Adrenal gland (tissue), 5 donors: ENCODE measurements around the gene SVIL.
"Not testable (repeated sequence)": the region's sequence is repeated elsewhere in the genome, so short reads cannot be mapped to it uniquely, and the experiment has no call there.

ENCODE experiments used
- POLR2A ChIP-seq, 2 donors: fragments of 450-650 bp; IDR thresholded peaks; one replicate each; pipeline ENCODE4 v1.6.1; 2017; ENCODE audit warnings: antibody characterized with exemption in 2 of 2, mild to moderate bottlenecking in 2 of 2, moderate library complexity in 1 of 2
- TF ChIP-seq, protein P1 (sequence below), 6 experiments: fragments of 450-650 bp in 4 of 6; fragments of 200-600 bp in 2 of 6; sonication (generic) in 1 of 6; IDR thresholded peaks; 1 replicate in 5 of 6; 2 replicates in 1 of 6; pipeline versions ENCODE4 v1.5.1 to v1.8.0; 2016 to 2021; ENCODE audit warnings: antibody characterized with exemption in 6 of 6, mild to moderate bottlenecking in 2 of 6, moderate library complexity in 1 of 6
- donor health status: DM: no; HTN: no; CAD: no.

DNA sequence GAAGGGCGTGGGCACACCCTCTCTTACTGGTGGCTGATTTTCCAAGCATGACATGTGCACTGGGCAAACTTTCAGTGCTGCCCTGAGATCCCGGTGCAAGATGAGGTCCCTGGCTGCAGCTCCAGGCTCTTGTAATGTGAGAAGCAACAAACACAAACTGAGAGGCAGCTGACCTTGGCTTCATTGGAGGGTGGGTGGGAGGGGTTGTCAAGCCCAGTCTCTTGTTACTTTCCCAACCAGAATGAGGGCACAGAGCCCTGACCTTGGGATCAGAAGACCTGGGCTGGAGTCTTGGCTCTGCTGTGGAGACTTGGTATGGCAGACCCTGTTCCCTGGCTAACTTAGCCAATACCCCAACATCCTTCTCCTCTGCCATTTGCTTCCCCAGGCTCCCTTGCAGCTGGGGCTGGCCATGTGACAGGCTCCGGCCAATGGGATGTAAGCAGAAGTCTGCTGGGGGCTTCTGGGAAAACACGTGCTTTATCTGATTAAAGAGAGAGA, 170.1 kb downstream of the SVIL start:
- TF ChIP-seq, protein P1, sequence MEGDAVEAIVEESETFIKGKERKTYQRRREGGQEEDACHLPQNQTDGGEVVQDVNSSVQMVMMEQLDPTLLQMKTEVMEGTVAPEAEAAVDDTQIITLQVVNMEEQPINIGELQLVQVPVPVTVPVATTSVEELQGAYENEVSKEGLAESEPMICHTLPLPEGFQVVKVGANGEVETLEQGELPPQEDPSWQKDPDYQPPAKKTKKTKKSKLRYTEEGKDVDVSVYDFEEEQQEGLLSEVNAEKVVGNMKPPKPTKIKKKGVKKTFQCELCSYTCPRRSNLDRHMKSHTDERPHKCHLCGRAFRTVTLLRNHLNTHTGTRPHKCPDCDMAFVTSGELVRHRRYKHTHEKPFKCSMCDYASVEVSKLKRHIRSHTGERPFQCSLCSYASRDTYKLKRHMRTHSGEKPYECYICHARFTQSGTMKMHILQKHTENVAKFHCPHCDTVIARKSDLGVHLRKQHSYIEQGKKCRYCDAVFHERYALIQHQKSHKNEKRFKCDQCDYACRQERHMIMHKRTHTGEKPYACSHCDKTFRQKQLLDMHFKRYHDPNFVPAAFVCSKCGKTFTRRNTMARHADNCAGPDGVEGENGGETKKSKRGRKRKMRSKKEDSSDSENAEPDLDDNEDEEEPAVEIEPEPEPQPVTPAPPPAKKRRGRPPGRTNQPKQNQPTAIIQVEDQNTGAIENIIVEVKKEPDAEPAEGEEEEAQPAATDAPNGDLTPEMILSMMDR (IDR thresholded peaks at IDR 0.05): not testable (repeated sequence)
- not testable (repeated sequence) for TF ChIP-seq POLR2A (IDR thresholded peaks at IDR 0.05)
